ENCODE data around the gene PTPMT1. TPM values are rescaled to one million over a fixed set of nuclear protein-coding genes. Genes with fewer than 3 reads are reported as not detected.

Gene PTPMT1
- polyA plus RNA-seq (2013, experiment 1 of 2) = 55.4 TPM
- polyA plus RNA-seq (2013, experiment 2 of 2) = 56.2 TPM

GRCh38 chr11:47565340-47566148 lies at the start of gene PTPMT1:
Gene PTPMT1 (plus strand): TSS chr11:47565599. CDS start chr11:47565623, 24 bp downstream.
- DNase-seq = peak; percentile 74
- no peaks in the 10 kb centered on the region for H3K9me3 ChIP-seq (ENCODE audit: control insufficient read depth, low read length)
- H3K4me3 ChIP-seq (ENCODE audit: insufficient read depth in 1 of 2, low read depth in 1 of 2, low read length in 2 of 2) = peak within 1 kb of the TSS; percentile 78 to 95
- peak within 1 kb of the TSS; percentile 54 to 83 for H3K4ac ChIP-seq (ENCODE audit: low read depth in 1 of 2, low read length in 2 of 2)
- H3K79me1 ChIP-seq (replicated peaks; ENCODE audit: low read length, poor library complexity, severe bottlenecking) = peaks cover 19% of the 10 kb centered on the region
- H3K4me2 ChIP-seq (ENCODE audit: low read length, poor library complexity, severe bottlenecking) = peak within 1 kb of the TSS; percentile 90
- peaks cover 13% of the 10 kb centered on the region in 2 experiments for H3K36me3 ChIP-seq (ENCODE audit: control insufficient read depth in 1 of 2, insufficient read depth in 2 of 2, low read depth in 1 of 2, low read length in 2 of 2)
- H4K8ac ChIP-seq (ENCODE audit: low read length) = peak within 1 kb of the TSS; percentile 97
- peak within 1 kb of the TSS in 1 of 2 experiments; percentile 83 for H2BK12ac ChIP-seq (ENCODE audit: low read length in 2 of 2)
- H3K14ac ChIP-seq (ENCODE audit: low read length in 2 of 2) = peak within 1 kb of the TSS in 1 of 2 experiments; percentile 100
- H3K23ac ChIP-seq (ENCODE audit: low read length in 2 of 2) = peak within 1 kb of the TSS in 1 of 2 experiments; percentile 94
- peak within 1 kb of the TSS; percentile 99 for H2AFZ ChIP-seq (ENCODE audit: low read depth, low read length)
- no peak within 1 kb of the TSS for H2AK5ac ChIP-seq (ENCODE audit: low read length, severe bottlenecking)
- WGBS = 1% methylated on average over 69 of the region's 86 CpGs
- H3K18ac ChIP-seq (ENCODE audit: low read depth in 1 of 2, low read length in 2 of 2) = peak within 1 kb of the TSS; percentile 84 to 99
- H3K4me1 ChIP-seq (ENCODE audit: control insufficient read depth, insufficient read depth, low read depth, low read length) = peaks cover 8% of the 10 kb centered on the region
- no peak within 1 kb of the TSS for H3K27ac ChIP-seq (ENCODE audit: low read length, poor library complexity, severe bottlenecking)
- H4K91ac ChIP-seq (ENCODE audit: low read length) = peak within 1 kb of the TSS; percentile 95
- H2BK120ac ChIP-seq (ENCODE audit: low read depth, low read length) = peak within 1 kb of the TSS; percentile 35
- no peaks in the 10 kb centered on the region for H3K27me3 ChIP-seq (ENCODE audit: control insufficient read depth in 1 of 2, insufficient read depth in 1 of 2, low read length in 2 of 2)
- peak within 1 kb of the TSS; percentile 94 for H2BK15ac ChIP-seq (ENCODE audit: low read depth, poor library complexity, severe bottlenecking)
- no peak within 1 kb of the TSS for H2BK5ac ChIP-seq (ENCODE audit: low read depth, low read length, poor library complexity, severe bottlenecking)
- peak within 1 kb of the TSS; percentile 93 for H3K9ac ChIP-seq (ENCODE audit: low read length)

- Histone ChIP-seq H3K4me2 (ENCODE audit: low read length, poor library complexity, severe bottlenecking) (no peak overlapping the region), H2BK120ac (ENCODE audit: low read depth, low read length) (no peak overlapping the region), H3K36me3 (ENCODE audit: control insufficient read depth in 1 of 2, insufficient read depth in 2 of 2, low read depth in 1 of 2, low read length in 2 of 2) (peaks cover 7 to 11% of the 10 kb centered on the region in 2 experiments), H3K27ac (ENCODE audit: low read length, poor library complexity, severe bottlenecking) (no peak overlapping the region), H2BK15ac (ENCODE audit: low read depth, poor library complexity, severe bottlenecking) (no peak overlapping the region), H3K23ac (ENCODE audit: low read length in 2 of 2) (no peak overlapping the region), H2BK12ac (ENCODE audit: low read length in 2 of 2) (no peak overlapping the region), H3K79me1 (replicated peaks; ENCODE audit: low read length, poor library complexity, severe bottlenecking) (no peaks in the 10 kb centered on the region), H3K27me3 (ENCODE audit: control insufficient read depth in 1 of 2, insufficient read depth in 1 of 2, low read length in 2 of 2) (no peaks in the 10 kb centered on the region), H3K4me3 (ENCODE audit: insufficient read depth in 1 of 2, low read depth in 1 of 2, low read length in 2 of 2) (no peak overlapping the region), H4K91ac (ENCODE audit: low read length) (no peak overlapping the region), H2BK5ac (ENCODE audit: low read depth, low read length, poor library complexity, severe bottlenecking) (no peak overlapping the region), H3K18ac (ENCODE audit: low read depth in 1 of 2, low read length in 2 of 2) (no peak overlapping the region), H4K8ac (ENCODE audit: low read length) (no peak overlapping the region), H3K14ac (ENCODE audit: low read length in 2 of 2) (no peak overlapping the region), H2AK5ac (ENCODE audit: low read length, severe bottlenecking) (no peak overlapping the region), H2AFZ (ENCODE audit: low read depth, low read length) (no peak overlapping the region), H3K9ac (ENCODE audit: low read length) (peak overlapping the region; percentile 23), H3K4me1 (ENCODE audit: control insufficient read depth, insufficient read depth, low read depth, low read length) (peaks cover 14% of the 10 kb centered on the region), H3K4ac (ENCODE audit: low read depth in 1 of 2, low read length in 2 of 2) (no peak overlapping the region), H3K9me3 (ENCODE audit: control insufficient read depth, low read length) (no peaks in the 10 kb centered on the region)
- no peak for DNase-seq
- 80% methylated on average over 3 of the region's 3 CpGs for WGBS
Measured at GRCh38 chr11:47516155-47516554, 49.2 kb upstream of the PTPMT1 start.

- Histone ChIP-seq H4K8ac (ENCODE audit: low read length) (no peak overlapping the region), H3K4me2 (ENCODE audit: low read length, poor library complexity, severe bottlenecking) (no peak overlapping the region), H3K14ac (ENCODE audit: low read length in 2 of 2) (no peak overlapping the region), H2BK12ac (ENCODE audit: low read length in 2 of 2) (no peak overlapping the region), H3K27me3 (ENCODE audit: control insufficient read depth in 1 of 2, insufficient read depth in 1 of 2, low read length in 2 of 2) (no peaks in the 10 kb centered on the region), H3K79me1 (replicated peaks; ENCODE audit: low read length, poor library complexity, severe bottlenecking) (no peaks in the 10 kb centered on the region), H3K4me3 (ENCODE audit: insufficient read depth in 1 of 2, low read depth in 1 of 2, low read length in 2 of 2) (no peak overlapping the region), H2BK5ac (ENCODE audit: low read depth, low read length, poor library complexity, severe bottlenecking) (no peak overlapping the region), H2AFZ (ENCODE audit: low read depth, low read length) (no peak overlapping the region), H2BK120ac (ENCODE audit: low read depth, low read length) (no peak overlapping the region), H3K4ac (ENCODE audit: low read depth in 1 of 2, low read length in 2 of 2) (no peak overlapping the region), H3K9ac (ENCODE audit: low read length) (no peak overlapping the region), H3K36me3 (ENCODE audit: control insufficient read depth in 1 of 2, insufficient read depth in 2 of 2, low read depth in 1 of 2, low read length in 2 of 2) (peaks cover 7 to 9% of the 10 kb centered on the region in 2 experiments), H3K9me3 (ENCODE audit: control insufficient read depth, low read length) (no peaks in the 10 kb centered on the region), H4K91ac (ENCODE audit: low read length) (no peak overlapping the region), H3K18ac (ENCODE audit: low read depth in 1 of 2, low read length in 2 of 2) (no peak overlapping the region), H3K23ac (ENCODE audit: low read length in 2 of 2) (no peak overlapping the region), H3K4me1 (ENCODE audit: control insufficient read depth, insufficient read depth, low read depth, low read length) (peaks cover 10% of the 10 kb centered on the region), H2AK5ac (ENCODE audit: low read length, severe bottlenecking) (no peak overlapping the region), H2BK15ac (ENCODE audit: low read depth, poor library complexity, severe bottlenecking) (no peak overlapping the region), H3K27ac (ENCODE audit: low read length, poor library complexity, severe bottlenecking) (no peak overlapping the region)
- 91% methylated on average over 8 of the region's 10 CpGs for WGBS
- no peak for DNase-seq
Measured at GRCh38 chr11:47516984-47517853, 48.2 kb upstream of the PTPMT1 start.
